ENCODE measurements around the gene GABARAPL1. TPM values are rescaled to one million over a fixed set of nuclear protein-coding genes. Genes with fewer than 3 reads are reported as not detected.
"Not testable (repeated sequence)": the region's sequence is repeated elsewhere in the genome, so short reads cannot be mapped to it uniquely, and the experiment has no call there.

GABARAPL1 gene
- total RNA-seq, 2 donors from 2014 or later: 6.9 to 25.1 TPM

DNA sequence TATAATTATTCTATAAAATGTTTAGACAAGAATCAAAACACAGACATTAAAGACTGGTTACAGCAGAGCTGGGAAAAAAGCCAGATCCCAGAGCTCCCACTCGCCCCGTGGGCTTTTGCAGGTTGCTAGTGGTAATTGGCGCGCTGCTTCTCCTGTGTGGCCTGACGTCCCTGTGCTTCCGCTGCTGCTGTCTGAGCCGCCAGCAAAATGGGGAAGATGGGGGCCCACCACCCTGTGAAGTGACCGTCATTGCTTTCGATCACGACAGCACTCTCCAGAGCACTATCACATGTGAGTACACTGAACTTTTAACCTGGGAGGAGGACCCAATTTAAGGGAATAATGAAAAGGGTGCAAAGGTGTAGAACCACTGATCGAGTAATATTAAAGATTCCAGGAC is 26.4 kb upstream of the GABARAPL1 start:
- Mint-ChIP-seq H3K36me3 (ENCODE audit: low read depth) (no peaks in the 10 kb centered on the region), H3K27ac (no peak overlapping the region), H3K4me1 (peaks cover 3% of the 10 kb centered on the region), H3K9me3 (no peaks in the 10 kb centered on the region), H3K27me3 (peaks cover 29% of the 10 kb centered on the region), H3K4me3 (no peak overlapping the region)
- no peak for ATAC-seq (replicated peaks)

DNA sequence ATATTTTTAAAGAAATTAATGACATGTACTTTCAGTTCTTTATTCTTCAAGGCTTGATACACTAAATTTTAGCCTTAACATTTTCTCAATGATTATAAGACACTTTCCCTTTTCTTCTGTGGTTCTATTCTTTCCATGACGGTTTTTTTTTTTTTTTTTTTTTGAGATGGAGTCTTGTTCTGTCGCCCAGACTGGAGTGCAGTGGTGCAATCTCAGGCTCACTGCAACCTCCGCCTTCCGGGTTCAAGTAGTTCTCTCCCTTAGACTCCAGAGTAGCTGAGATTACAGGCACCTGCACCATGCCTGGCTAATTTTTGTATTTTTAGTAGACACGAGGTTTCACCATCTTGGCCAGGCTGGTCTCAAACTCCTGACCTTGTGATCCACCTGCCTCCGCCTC is 25.7 kb upstream of the GABARAPL1 start:
- not testable (repeated sequence) for H3K4me3 Mint-ChIP-seq; H3K4me1 Mint-ChIP-seq; ATAC-seq (replicated peaks); H3K27ac Mint-ChIP-seq; H3K9me3 Mint-ChIP-seq; H3K36me3 Mint-ChIP-seq (ENCODE audit: low read depth)
- peaks cover 28% of the 10 kb centered on the region for H3K27me3 Mint-ChIP-seq

DNA sequence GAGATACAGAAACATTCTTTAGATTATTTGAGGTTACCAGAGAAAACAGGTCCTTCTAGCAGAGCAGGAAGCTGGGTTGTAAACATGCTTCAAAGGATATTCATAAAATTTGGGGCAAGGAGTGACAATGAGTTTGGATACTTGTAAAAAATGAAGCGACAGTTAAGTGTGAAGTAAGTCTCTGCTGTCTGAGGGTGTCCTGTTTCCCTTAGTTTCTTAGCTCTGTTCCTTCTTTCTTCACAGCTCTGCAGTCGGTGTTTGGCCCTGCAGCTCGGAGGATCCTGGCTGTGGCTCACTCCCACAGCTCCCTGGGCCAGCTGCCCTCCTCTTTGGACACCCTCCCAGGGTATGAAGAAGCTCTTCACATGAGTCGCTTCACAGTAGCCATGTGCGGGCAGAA is 23.0 kb upstream of the GABARAPL1 start:
- Mint-ChIP-seq H3K27me3 (peaks cover 20% of the 10 kb centered on the region), H3K27ac (no peak overlapping the region), H3K9me3 (no peaks in the 10 kb centered on the region), H3K4me3 (no peak overlapping the region), H3K4me1 (no peaks in the 10 kb centered on the region), H3K36me3 (ENCODE audit: low read depth) (no peaks in the 10 kb centered on the region)
- ATAC-seq (replicated peaks): no peak

DNA sequence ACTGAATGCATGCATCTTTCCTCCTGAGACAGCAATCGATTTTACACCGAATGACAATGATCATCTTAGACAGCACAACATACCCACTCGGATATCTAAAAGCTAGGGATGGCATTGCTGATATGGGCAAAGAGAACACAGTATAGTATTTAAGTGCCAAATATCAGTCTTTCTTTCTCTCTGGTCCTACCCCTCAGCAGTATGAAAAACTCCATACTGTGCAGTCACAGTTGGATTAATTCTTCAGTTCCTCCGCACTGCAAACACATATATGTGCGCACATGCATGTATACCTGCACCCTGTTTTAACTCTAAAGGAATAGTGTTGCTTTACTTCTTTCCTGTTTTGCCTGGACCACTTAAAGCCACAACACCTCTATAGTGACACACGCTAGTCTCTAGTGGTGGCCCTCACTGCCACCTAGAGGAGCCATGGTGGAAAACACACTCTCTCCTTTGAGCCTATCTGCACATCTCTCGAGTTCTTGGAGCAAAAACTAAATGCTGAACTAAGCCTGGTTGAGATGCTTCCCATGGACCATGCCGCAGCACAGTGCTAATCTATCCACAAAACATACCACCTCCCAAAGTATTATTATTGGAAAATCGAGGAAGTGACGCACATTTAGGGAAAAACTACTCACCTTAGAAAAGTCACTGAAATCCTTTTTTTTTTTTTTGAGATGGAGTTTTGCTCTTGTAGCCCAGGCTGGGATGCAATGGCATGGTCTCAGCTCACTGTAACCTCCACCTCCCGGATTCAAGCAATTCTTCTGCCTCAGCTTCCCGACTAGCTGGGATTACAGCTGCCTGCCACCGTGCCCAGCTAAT is 21.9 kb upstream of the GABARAPL1 start:
- no peaks in the 10 kb centered on the region for H3K4me1 Mint-ChIP-seq
- no peak overlapping the region for H3K4me3 Mint-ChIP-seq
- no peaks in the 10 kb centered on the region for H3K9me3 Mint-ChIP-seq
- H3K36me3 Mint-ChIP-seq (ENCODE audit: low read depth): no peaks in the 10 kb centered on the region
- peak; percentile 95 for ATAC-seq (replicated peaks)
- peaks cover 20% of the 10 kb centered on the region for H3K27me3 Mint-ChIP-seq
- H3K27ac Mint-ChIP-seq: no peak overlapping the region

DNA sequence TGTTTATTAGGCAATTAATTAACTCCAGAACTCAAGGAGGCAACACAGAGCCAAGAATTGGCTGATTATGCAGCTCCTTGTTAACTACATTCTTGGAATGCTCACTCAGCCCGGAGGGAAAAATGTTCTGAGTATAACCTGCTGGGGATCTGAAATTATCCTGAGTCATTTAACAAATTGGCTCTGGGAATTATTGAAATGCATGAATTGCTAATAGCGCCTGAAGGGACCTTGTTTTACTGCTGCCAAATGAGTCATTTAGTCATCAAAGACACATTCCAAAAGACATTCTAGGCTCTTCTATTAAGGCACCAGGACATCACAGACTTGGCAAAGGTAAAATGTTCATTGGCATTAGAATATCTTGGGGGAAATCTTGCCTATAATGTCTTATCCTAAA is 20.8 kb upstream of the GABARAPL1 start:
- Mint-ChIP-seq H3K4me3 (no peak overlapping the region), H3K27ac (no peak overlapping the region), H3K9me3 (no peaks in the 10 kb centered on the region), H3K27me3 (peaks cover 17% of the 10 kb centered on the region), H3K4me1 (no peaks in the 10 kb centered on the region), H3K36me3 (ENCODE audit: low read depth) (no peaks in the 10 kb centered on the region)
- ATAC-seq (replicated peaks): no peak

DNA sequence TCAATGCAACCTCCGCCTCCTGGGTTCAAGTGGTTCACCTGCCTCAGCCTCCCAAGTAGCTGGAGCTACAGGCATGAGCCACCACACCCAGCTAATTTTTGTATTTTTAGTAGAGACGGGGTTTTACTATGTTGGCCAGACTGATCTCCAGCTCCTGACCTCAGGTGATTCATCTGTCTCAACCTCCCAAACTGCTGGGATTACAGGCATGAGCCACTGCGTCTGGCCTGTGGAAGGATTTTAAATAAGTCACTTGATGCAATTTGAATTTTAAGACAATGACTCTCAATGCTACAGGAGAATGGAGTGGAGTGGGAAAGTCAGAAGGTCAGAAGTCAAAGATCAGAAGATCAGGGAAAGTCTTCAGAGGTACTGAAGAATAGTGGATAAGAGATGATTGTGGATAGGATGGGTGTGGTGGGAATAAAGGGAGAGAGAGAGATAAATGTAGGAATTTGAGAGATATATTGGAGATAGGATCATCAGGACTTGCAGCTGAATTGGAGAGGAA is 18.5 kb upstream of the GABARAPL1 start:
- no peaks in the 10 kb centered on the region for H3K36me3 Mint-ChIP-seq (ENCODE audit: low read depth)
- H3K4me1 Mint-ChIP-seq: no peaks in the 10 kb centered on the region
- H3K9me3 Mint-ChIP-seq: no peaks in the 10 kb centered on the region
- no peak overlapping the region for H3K27ac Mint-ChIP-seq
- peaks cover 17% of the 10 kb centered on the region for H3K27me3 Mint-ChIP-seq
- no peak for ATAC-seq (replicated peaks)
- no peak overlapping the region for H3K4me3 Mint-ChIP-seq

DNA sequence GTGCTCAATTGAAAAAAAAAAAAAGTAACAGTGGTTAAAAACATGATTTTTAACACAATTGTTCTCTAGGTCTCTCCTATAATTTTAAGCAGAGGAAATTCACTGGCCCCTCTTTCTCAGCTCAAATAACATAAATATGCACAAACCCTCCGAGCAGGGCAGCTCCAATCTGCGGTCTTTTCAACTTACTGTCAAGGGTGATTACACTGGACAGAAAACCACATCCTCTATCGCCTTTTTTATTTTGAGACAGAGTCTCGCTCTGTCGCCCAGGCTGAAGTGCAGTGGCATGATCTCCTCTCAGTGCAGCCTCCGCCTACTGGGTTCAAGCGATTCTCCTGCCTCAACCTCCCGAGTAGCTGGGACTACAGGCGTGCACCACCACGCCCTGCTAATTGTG is 16.5 kb upstream of the GABARAPL1 start:
- Mint-ChIP-seq H3K9me3 (no peaks in the 10 kb centered on the region), H3K36me3 (ENCODE audit: low read depth) (no peaks in the 10 kb centered on the region), H3K4me1 (no peaks in the 10 kb centered on the region), H3K27me3 (peaks cover 17% of the 10 kb centered on the region), H3K27ac (no peak overlapping the region), H3K4me3 (no peak overlapping the region)
- no peak for ATAC-seq (replicated peaks)

DNA sequence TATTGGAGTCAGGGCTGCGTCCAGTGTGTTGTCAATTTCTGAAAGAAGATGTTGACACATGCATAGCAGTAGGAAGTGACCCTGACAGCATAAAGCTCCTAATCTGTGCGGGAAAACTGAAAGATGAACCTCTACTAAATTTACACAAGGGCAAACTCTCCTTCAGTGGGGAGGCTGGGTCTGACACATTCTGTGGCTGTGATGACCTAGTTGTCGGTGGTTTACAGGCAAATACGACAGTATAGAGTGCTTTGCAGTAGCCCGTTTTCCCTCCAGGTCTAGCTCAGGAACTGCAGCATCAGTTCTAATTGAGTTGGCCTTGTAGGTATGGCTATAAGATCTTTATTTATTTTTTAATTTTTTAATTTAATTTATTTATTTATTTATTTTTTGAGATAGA is 14.8 kb upstream of the GABARAPL1 start:
- no peaks in the 10 kb centered on the region for H3K9me3 Mint-ChIP-seq
- no peak overlapping the region for H3K4me3 Mint-ChIP-seq
- no peak overlapping the region for H3K27ac Mint-ChIP-seq
- H3K36me3 Mint-ChIP-seq (ENCODE audit: low read depth): no peaks in the 10 kb centered on the region
- no peaks in the 10 kb centered on the region for H3K4me1 Mint-ChIP-seq
- peaks cover 13% of the 10 kb centered on the region for H3K27me3 Mint-ChIP-seq
- ATAC-seq (replicated peaks): no peak

DNA sequence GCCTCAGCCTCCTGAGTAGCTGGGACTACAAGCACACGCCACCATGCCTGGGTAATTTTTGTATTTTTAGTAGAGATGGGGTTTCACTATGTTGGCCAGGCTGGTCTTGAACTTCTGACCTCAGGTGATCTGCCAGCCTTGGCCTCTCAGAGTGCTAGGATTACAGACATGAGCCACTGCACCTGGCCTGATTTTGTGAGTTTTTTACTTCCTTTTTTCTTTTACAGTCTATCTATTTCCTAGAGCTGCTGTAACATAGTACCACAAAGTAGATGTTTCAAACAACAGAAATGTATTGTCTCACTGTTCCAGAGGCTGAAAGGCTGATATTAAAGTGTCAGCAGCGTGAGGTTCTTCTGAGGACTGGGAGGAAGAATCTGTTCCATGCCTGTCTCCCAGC is 8.2 kb upstream of the GABARAPL1 start:
- not testable (repeated sequence) for H3K27ac Mint-ChIP-seq; H3K4me1 Mint-ChIP-seq; H3K4me3 Mint-ChIP-seq; ATAC-seq (replicated peaks); H3K36me3 Mint-ChIP-seq (ENCODE audit: low read depth); H3K9me3 Mint-ChIP-seq; H3K27me3 Mint-ChIP-seq

DNA sequence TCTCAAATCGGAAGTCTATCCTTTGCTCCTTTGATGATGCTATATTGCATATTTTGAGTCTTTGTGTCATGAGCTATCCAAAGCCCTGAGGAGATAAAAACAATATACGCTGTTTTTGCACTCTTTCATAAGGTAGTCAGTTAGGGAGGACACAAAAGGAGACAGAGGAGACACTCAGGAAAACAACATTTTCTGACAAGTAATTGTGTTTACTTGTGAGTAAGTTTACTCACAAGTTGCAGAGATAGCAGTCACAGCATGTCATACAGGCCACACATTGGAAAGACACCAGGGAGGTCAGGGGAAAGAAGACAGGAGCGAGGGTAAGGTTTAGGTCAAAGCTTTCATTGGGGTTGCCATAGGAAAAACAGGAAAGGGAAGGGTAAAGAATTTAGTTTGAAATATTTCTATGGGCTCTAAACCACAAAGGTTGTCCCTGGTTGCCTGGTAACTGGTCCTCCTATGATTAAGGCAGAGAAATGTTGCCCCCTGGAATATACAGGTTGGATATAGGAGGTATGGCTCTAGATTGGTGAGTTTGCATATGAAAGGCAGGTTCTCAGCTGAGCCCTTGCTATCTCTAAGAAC is 7.4 kb upstream of the GABARAPL1 start:
- Mint-ChIP-seq H3K4me1 (no peaks in the 10 kb centered on the region), H3K9me3 (no peaks in the 10 kb centered on the region), H3K27ac (no peak overlapping the region), H3K4me3 (no peak overlapping the region), H3K27me3 (no peaks in the 10 kb centered on the region), H3K36me3 (ENCODE audit: low read depth) (no peaks in the 10 kb centered on the region)
- no peak for ATAC-seq (replicated peaks)

DNA sequence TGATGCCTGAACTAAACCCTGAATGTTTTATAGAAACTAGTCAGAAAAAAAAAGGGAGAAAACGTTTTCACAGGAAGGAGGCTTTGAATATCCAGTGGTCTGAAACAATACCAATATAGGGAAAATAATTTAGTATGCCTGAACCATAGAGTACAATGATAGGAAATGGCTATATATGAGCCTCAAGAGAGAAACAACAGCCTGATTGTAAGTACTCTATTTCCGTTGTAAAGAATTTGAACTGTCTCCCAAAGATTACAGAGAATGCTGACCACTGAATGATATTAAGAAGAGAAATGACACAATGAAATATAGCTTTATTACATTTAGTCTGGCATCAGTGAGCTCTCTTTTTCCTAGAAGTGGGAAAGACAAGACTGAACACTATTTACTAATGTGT is 5.5 kb upstream of the GABARAPL1 start:
- H3K27me3 Mint-ChIP-seq: no peaks in the 10 kb centered on the region
- H3K4me1 Mint-ChIP-seq: no peaks in the 10 kb centered on the region
- ATAC-seq (replicated peaks): no peak
- no peak overlapping the region for H3K4me3 Mint-ChIP-seq
- no peaks in the 10 kb centered on the region for H3K9me3 Mint-ChIP-seq
- H3K36me3 Mint-ChIP-seq (ENCODE audit: low read depth): peaks cover 4% of the 10 kb centered on the region
- no peak overlapping the region for H3K27ac Mint-ChIP-seq

DNA sequence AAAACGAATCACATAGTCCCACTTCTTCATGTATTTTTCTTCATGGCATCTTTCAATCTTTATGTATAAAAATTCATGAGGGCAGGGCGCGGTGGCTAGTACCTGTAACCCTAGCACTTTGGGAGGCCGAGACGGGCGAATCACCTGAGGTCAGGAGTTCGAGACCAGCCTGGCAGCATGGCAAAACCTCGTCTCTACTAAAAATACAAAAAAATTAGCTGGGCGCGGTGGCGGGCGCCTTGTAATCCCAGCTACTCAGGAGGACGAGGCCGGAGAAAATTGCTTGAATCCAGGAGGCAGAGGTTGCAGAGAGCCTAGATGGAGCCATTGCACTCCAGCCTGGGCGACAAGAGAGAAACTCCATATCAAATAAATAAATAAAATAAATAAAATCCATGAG is 2.5 kb upstream of the GABARAPL1 start:
- no peak for ATAC-seq (replicated peaks)
- H3K4me3 Mint-ChIP-seq: no peak overlapping the region
- peaks cover 18% of the 10 kb centered on the region for H3K36me3 Mint-ChIP-seq (ENCODE audit: low read depth)
- no peaks in the 10 kb centered on the region for H3K27me3 Mint-ChIP-seq
- peaks cover 11% of the 10 kb centered on the region for H3K4me1 Mint-ChIP-seq
- H3K9me3 Mint-ChIP-seq: no peaks in the 10 kb centered on the region
- no peak overlapping the region for H3K27ac Mint-ChIP-seq

DNA sequence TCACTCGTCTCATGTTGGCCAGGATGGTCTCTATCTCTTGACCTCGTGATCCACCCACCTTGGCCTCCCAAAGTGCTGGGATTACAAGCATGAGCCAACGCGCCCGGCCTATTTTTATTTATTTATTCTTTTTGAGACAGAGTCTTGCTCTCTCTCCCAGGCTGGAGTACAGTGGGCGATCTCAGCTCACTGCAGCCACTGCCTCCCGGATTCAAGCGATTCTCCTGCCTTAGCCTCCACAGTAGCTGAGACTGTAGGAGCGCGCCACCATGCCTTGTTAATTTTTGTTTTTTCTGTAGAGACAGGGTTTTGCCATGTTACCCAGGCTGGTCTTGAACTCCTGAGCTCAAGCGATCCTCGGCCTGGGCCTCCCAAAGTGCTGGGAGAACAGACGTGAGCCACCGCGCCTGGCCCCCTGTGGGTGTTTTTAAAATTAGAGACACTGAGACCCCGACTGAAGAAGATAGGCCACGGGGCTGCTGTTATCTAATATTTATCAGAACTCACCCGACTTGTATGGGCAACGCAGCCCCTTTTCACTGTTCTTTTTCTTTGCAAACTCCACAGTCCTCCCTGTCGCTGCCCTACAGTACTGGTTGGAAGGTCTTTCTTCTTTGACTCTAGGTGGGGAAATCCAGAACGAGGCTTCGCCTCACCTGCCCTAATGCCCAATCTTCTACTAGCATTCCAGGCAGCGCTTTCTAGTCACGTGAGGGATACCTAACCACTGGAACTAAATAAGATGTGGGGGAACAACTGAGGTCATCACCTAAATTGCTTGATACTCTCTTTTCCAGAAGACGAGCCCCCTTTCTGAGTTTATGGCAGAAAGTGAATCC is 1.4 kb upstream of the GABARAPL1 start:
- Mint-ChIP-seq H3K27me3 (no peaks in the 10 kb centered on the region), H3K4me3 (peak overlapping the region; percentile 94), H3K36me3 (ENCODE audit: low read depth) (peaks cover 18% of the 10 kb centered on the region), H3K27ac (peak overlapping the region; percentile 98), H3K9me3 (no peaks in the 10 kb centered on the region), H3K4me1 (peaks cover 11% of the 10 kb centered on the region)
- no peak for ATAC-seq (replicated peaks)

DNA sequence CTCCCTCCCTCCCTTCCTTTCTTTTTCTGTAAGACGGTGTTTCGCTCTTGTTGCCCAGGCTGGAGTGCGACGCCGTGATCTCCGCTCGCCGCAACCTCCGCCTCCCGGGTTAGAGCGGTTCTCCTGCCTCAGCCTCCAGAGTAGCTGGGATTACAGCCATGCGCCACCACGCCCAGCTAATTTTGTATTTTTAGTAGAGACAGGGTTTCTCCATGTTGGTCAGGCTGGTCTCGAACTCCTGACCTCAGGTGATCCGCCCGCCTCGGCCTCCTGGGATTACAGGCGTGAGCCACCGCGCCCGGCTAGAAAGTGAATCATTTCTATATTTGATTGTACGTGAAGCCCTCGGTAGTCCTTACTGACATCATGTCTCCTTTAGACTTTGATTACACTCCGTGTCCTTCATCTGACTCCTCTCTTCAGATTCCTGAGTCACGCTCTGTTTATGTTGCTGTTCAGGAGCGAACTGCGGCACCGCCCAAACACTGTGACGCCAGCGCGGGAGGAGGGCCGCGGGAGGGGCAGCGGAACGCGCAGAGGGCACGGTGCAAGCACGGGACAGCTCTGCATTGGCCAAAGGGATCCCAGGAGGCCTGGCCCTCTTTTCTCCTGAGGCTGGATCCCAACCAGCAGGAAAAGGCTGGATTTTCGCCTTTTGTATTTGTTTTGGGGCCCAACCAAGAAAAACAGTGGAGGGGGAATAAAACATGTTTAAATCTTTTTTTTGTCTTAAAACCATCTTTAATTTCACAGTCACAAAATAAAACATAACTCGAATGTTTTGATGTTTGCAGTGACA is 538 bp upstream of the GABARAPL1 start:
- ATAC-seq (replicated peaks): peak; percentile 84
- H3K4me1 Mint-ChIP-seq: peaks cover 11% of the 10 kb centered on the region
- peak overlapping the region; percentile 94 for H3K4me3 Mint-ChIP-seq
- no peaks in the 10 kb centered on the region for H3K27me3 Mint-ChIP-seq
- H3K36me3 Mint-ChIP-seq (ENCODE audit: low read depth): peaks cover 18% of the 10 kb centered on the region
- H3K27ac Mint-ChIP-seq: peak overlapping the region; percentile 98
- no peaks in the 10 kb centered on the region for H3K9me3 Mint-ChIP-seq
